Measurements from ENCODE around the gene TPSB2.

DNA sequence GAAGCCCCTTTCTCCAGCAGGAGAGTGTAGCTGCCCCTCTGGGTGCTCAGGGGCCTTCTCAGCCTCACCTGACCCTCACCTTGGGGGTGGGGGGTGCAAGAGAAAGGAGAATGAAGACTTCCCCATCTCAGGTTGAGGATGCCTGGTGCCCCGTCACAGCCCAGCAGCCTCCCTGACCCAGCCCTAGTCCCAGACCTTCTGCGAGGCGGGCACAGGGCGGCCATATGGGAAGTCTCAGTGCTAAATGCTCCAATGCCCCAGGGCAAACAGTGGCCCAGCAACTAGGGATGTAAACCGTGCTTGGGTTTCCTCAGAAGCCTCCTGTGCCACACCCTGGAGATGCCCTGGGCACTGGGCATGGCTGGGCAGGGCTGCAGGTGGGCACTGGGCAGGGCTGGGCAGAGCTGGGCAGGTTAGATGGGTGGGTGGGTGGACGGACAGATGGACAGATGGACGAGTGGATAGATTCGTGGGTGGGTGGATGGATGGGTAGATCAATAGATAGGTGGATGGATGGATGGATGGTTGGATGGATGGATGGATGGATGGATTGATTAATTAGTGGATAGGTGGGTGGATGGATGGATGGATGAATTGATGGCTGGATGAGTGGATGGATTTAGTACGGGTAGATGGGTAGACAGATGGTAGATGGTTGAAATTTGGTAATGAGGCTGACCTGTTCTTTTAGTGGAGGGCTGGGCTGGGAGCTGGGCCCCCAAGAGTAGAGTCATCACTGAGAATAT, 42.6 kb upstream of the TPSB2 start:
- no peak for TF ChIP-seq GATA3 (IDR thresholded peaks at IDR 0.05; ENCODE audit: low read depth, low read length)
- no peak for TF ChIP-seq GATA2 (IDR thresholded peaks at IDR 0.05; ENCODE audit: low read depth, low read length)

Data from SH-SY5Y (cell line).